Measurements from ENCODE around the gene RNASE13. TPM values are rescaled to one million over a fixed set of nuclear protein-coding genes. Genes with fewer than 3 reads are reported as not detected.

The RNASE13 gene
- total and polyA plus RNA-seq, 2 experiments from 2014 or later: not detected

DNA sequence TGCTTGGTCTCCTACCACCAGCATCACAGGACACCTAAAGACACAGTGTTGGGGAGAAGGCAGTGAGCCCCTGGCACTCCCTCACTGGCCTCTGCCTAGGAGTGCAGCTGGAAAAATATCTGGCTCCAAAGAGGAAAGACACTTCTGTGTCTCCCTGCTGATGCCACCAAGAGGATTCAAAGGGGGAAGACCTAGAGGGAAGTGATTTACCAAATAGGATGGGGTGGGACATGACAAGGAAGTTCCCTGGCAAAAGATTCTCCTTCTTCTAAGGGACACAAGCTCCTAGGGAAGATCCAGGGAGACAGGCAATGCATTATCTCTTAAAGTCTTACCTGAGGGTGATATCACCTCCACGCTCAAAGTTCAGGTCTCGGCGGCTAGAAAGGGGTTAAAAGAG lies 15.8 kb downstream of the RNASE13 start (continued):
- TF ChIP-seq, protein P1, sequence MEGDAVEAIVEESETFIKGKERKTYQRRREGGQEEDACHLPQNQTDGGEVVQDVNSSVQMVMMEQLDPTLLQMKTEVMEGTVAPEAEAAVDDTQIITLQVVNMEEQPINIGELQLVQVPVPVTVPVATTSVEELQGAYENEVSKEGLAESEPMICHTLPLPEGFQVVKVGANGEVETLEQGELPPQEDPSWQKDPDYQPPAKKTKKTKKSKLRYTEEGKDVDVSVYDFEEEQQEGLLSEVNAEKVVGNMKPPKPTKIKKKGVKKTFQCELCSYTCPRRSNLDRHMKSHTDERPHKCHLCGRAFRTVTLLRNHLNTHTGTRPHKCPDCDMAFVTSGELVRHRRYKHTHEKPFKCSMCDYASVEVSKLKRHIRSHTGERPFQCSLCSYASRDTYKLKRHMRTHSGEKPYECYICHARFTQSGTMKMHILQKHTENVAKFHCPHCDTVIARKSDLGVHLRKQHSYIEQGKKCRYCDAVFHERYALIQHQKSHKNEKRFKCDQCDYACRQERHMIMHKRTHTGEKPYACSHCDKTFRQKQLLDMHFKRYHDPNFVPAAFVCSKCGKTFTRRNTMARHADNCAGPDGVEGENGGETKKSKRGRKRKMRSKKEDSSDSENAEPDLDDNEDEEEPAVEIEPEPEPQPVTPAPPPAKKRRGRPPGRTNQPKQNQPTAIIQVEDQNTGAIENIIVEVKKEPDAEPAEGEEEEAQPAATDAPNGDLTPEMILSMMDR (conservative IDR thresholded peaks at IDR 0.05; ENCODE audit: low read depth in 2 of 2): no peak
- no peak for TF ChIP-seq NANOG (IDR thresholded peaks at IDR 0.05; ENCODE audit: borderline replicate concordance)

DNA sequence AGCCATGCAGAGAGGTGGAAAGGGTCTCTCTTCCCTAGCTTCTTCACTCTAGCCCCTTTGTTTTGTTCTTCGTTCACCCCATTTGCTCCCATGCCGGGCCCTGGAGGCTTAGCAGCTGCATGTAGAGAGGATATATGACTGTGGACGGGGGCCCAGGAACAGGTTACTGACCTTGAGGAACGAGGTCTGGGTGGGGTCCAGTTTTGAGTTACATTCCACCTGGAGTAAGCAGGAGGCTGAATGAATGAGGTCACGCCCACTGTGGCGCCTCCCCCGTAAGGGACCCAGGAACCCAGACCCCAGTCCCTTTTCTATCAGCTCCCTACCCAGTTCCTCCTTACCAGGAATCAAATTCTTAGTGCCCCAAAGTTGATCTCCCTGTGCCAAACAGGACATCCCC lies 16.3 kb downstream of the RNASE13 start:
- Histone ChIP-seq H3K36me3 (ENCODE audit: insufficient read depth) (no peaks in the 10 kb centered on the region), H3K4me1 (ENCODE audit: insufficient read depth) (peaks cover 12% of the 10 kb centered on the region; the same call in 1 of the 2 replicates), H2AFZ (no peak overlapping the region), H3F3A (replicated peaks; ENCODE audit: low read depth) (no peaks in the 10 kb centered on the region), H3K9me2 (ENCODE audit: insufficient read depth) (no peaks in the 10 kb centered on the region), H3K79me2 (replicated peaks; ENCODE audit: insufficient read depth) (no peaks in the 10 kb centered on the region), H3K27ac (ENCODE audit: low read depth) (no peak overlapping the region), H4K20me1 (replicated peaks; ENCODE audit: insufficient read depth) (no peaks in the 10 kb centered on the region), H3K4me2 (no peak overlapping the region), H3K27me3 (ENCODE audit: insufficient read depth) (peaks cover 11% of the 10 kb centered on the region), H3K4me3 (no peak overlapping the region)
- H3K4me1 Mint-ChIP-seq: peaks cover 20% of the 10 kb centered on the region
- H3K4me3 Mint-ChIP-seq: no peak overlapping the region
- H3K27me3 Mint-ChIP-seq (ENCODE audit: insufficient read depth, low read depth, poor library complexity): peaks cover 13% of the 10 kb centered on the region
- no peak overlapping the region for H3K27ac Mint-ChIP-seq
- no peak for ATAC-seq
- no peak for DNase-seq (ENCODE audit: low spot score)
- peaks cover 19% of the 10 kb centered on the region for H3K36me3 Mint-ChIP-seq (ENCODE audit: low read depth)
- no peaks in the 10 kb centered on the region; the same call in 2 of the 3 replicates for H3K9me3 Mint-ChIP-seq
- TF ChIP-seq NANOG (IDR thresholded peaks at IDR 0.05; ENCODE audit: borderline replicate concordance): no peak
- TF ChIP-seq, protein P1 (conservative IDR thresholded peaks at IDR 0.05; ENCODE audit: low read depth in 2 of 2): no peak
- TF ChIP-seq ZNF331 (CRISPR knock-in tag; IDR thresholded peaks at IDR 0.05; ENCODE audit: low read depth): no peak
- TF ChIP-seq, protein P2, sequence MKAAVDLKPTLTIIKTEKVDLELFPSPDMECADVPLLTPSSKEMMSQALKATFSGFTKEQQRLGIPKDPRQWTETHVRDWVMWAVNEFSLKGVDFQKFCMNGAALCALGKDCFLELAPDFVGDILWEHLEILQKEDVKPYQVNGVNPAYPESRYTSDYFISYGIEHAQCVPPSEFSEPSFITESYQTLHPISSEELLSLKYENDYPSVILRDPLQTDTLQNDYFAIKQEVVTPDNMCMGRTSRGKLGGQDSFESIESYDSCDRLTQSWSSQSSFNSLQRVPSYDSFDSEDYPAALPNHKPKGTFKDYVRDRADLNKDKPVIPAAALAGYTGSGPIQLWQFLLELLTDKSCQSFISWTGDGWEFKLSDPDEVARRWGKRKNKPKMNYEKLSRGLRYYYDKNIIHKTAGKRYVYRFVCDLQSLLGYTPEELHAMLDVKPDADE (IDR thresholded peaks at IDR 0.05): no peak
- no peak for TF ChIP-seq EZH2phosphoT487 (IDR thresholded peaks at IDR 0.05; ENCODE audit: unreplicated experiment)
- no peak for TF ChIP-seq EZH2 (IDR thresholded peaks at IDR 0.05; ENCODE audit: low read depth, unreplicated experiment)
- TF ChIP-seq POLR2AphosphoS5 (IDR thresholded peaks at IDR 0.05; ENCODE audit: low read depth): no peak
- no peak for TF ChIP-seq STAT1 (IDR thresholded peaks at IDR 0.05; ENCODE audit: unreplicated experiment)
- TF ChIP-seq, protein P3, sequence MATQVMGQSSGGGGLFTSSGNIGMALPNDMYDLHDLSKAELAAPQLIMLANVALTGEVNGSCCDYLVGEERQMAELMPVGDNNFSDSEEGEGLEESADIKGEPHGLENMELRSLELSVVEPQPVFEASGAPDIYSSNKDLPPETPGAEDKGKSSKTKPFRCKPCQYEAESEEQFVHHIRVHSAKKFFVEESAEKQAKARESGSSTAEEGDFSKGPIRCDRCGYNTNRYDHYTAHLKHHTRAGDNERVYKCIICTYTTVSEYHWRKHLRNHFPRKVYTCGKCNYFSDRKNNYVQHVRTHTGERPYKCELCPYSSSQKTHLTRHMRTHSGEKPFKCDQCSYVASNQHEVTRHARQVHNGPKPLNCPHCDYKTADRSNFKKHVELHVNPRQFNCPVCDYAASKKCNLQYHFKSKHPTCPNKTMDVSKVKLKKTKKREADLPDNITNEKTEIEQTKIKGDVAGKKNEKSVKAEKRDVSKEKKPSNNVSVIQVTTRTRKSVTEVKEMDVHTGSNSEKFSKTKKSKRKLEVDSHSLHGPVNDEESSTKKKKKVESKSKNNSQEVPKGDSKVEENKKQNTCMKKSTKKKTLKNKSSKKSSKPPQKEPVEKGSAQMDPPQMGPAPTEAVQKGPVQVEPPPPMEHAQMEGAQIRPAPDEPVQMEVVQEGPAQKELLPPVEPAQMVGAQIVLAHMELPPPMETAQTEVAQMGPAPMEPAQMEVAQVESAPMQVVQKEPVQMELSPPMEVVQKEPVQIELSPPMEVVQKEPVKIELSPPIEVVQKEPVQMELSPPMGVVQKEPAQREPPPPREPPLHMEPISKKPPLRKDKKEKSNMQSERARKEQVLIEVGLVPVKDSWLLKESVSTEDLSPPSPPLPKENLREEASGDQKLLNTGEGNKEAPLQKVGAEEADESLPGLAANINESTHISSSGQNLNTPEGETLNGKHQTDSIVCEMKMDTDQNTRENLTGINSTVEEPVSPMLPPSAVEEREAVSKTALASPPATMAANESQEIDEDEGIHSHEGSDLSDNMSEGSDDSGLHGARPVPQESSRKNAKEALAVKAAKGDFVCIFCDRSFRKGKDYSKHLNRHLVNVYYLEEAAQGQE (IDR thresholded peaks at IDR 0.05; ENCODE audit: unreplicated experiment): no peak
- TF ChIP-seq CREB1 (CRISPR knock-in tag; IDR thresholded peaks at IDR 0.05; ENCODE audit: low read depth): no peak
- TF ChIP-seq ZNF114 (CRISPR knock-in tag; IDR thresholded peaks at IDR 0.05): no peak
- TF ChIP-seq JUNB (IDR thresholded peaks at IDR 0.05; ENCODE audit: unreplicated experiment): no peak
